OCI-LY7 (cell line): ENCODE results near the gene GCFC2. TPM values are rescaled to one million over a fixed set of nuclear protein-coding genes. Genes with fewer than 3 reads are reported as not detected.

ENCODE experiments used
- BruUV-seq: library from RNA; stranded (reverse); fragments of 400-500 nt; replicated peaks from 2 replicates; lab custom pipeline; 2021; lab: Mats Ljungman, UMichigan
- CTCF ChIA-PET: fragments of 300-600 bp; sonication (Branson Sonifier 250); formaldehyde crosslinking; loops from one replicate; lab custom pipeline; 2022; ENCODE audit warnings: antibody characterized with exemption; ENCODE audit not compliant: unreplicated experiment; lab: Charles Lee
- POLR2A ChIA-PET: fragments of 300-600 bp; sonication (Branson Sonifier 250); formaldehyde crosslinking; loops from one replicate; lab custom pipeline; 2022; ENCODE audit warnings: antibody characterized with exemption; lab: Charles Lee
- DNase-seq: peaks from one replicate; pipeline ENCODE4 v3.0.0-alpha.2; 2015; ENCODE audit warnings: low spot score
- H2AFZ ChIP-seq: fragments of 200-600 bp; sonication (generic), shearing (Covaris generic); 2 replicates; pipeline ENCODE4 v1.6.1; 2014; ENCODE audit warnings: mild to moderate bottlenecking, antibody characterized with exemption, low read length, moderate library complexity
- H3K27ac ChIP-seq: fragments of 200-600 bp; sonication (generic); 2 replicates; pipeline ENCODE4 v1.5.1; 2014; ENCODE audit warnings: mixed run types, low read depth, mild to moderate bottlenecking, moderate library complexity, low read length, inconsistent platforms; ENCODE audit not compliant: poor library complexity, severe bottlenecking
- H3K36me3 ChIP-seq: fragments of 200-600 bp; sonication (generic); 2 replicates; pipeline ENCODE4 v1.6.1; 2014; ENCODE audit warnings: mild to moderate bottlenecking, antibody characterized with exemption, low read length, moderate library complexity, mixed read lengths; ENCODE audit not compliant: insufficient read depth
- H3K4me1 ChIP-seq: fragments of 200-600 bp; sonication (generic); 2 replicates; pipeline ENCODE4 v1.5.1; 2014; ENCODE audit warnings: mild to moderate bottlenecking, low read length; ENCODE audit not compliant: insufficient read depth, poor library complexity, severe bottlenecking
- H3K4me2 ChIP-seq: fragments of 200-600 bp; sonication (generic); 2 replicates; pipeline ENCODE4 v1.6.1; 2014; ENCODE audit warnings: mild to moderate bottlenecking, low read length
- H3K4me3 ChIP-seq: fragments of 200-600 bp; sonication (generic); 2 replicates; pipeline ENCODE4 v1.5.1; 2014; ENCODE audit warnings: mild to moderate bottlenecking, low read depth, low read length; ENCODE audit not compliant: poor library complexity, severe bottlenecking
- H3K79me2 ChIP-seq: fragments of 200-600 bp; sonication (generic); 2 replicates; pipeline ENCODE4 v1.6.1; 2016; ENCODE audit warnings: low read depth, mild to moderate bottlenecking, low read length, moderate library complexity, mixed read lengths; ENCODE audit not compliant: insufficient read depth
- H3K9me2 ChIP-seq: fragments of 200-600 bp; sonication (generic); 2 replicates; pipeline ENCODE4 v1.6.1; 2016; ENCODE audit warnings: mild to moderate bottlenecking, low read length, mixed read lengths; ENCODE audit not compliant: insufficient read depth
- H3K9me3 ChIP-seq: fragments of 200-600 bp; sonication (generic); 2 replicates; pipeline ENCODE4 v1.6.1; 2014; ENCODE audit warnings: mild to moderate bottlenecking, mixed run types, low read length, mixed read lengths
- H4K20me1 ChIP-seq: fragments of 200-600 bp; sonication (generic); 2 replicates; pipeline ENCODE4 v1.6.1; 2014; ENCODE audit warnings: mild to moderate bottlenecking, antibody characterized with exemption, low read length, moderate library complexity, mixed read lengths; ENCODE audit not compliant: insufficient read depth
- CTCF ChIP-seq: fragments of 200-600 bp; sonication (generic); conservative IDR thresholded peaks from 2 replicates; pipeline ENCODE4 v1.5.1; 2014; ENCODE audit warnings: mild to moderate bottlenecking, antibody characterized with exemption, low read length, moderate library complexity, mixed read lengths
- EZH2phosphoT487 ChIP-seq: fragments of 200-600 bp; sonication (generic); IDR thresholded peaks from 2 replicates; pipeline ENCODE4 v1.6.1; 2018; ENCODE audit warnings: low read depth, borderline replicate concordance, mild to moderate bottlenecking, mixed run types, antibody characterized with exemption, low read length, moderate library complexity, mixed read lengths
- intact Hi-C: fragments of 100-400 bp; cut with micrococcal nuclease; formaldehyde crosslinking; loops from one replicate; pipeline ENCODE4 v1.10.0; 2022; ENCODE audit not compliant: unreplicated experiment
- total RNA-seq, 2 experiments: library from RNA; depleted of rRNA in 1 of 2; stranded (reverse); fragments of >200 nt in 1 of 2; shearing (Covaris generic) in 1 of 2; gene quantifications; 2 replicates each; pipeline ENCODE4 v1.2.3, GENCODE V29; 2014 to 2022

GCFC2 gene
- total RNA-seq, 2 experiments from 2014 or later, result 19.3 to 21.8 TPM

GRCh38 chr2:75751824-75752468 is 41.2 kb upstream of the GCFC2 start:
- no peak overlapping the region for H2AFZ ChIP-seq
- no peaks in the 10 kb centered on the region for H3K36me3 ChIP-seq
- intact Hi-C loops, result no loop called here
- H3K4me2 ChIP-seq, result no peak overlapping the region
- no TSS peak for BruUV-seq
- H3K9me2 ChIP-seq, result no peaks in the 10 kb centered on the region
- H3K4me1 ChIP-seq, result no peaks in the 10 kb centered on the region
- H3K27ac ChIP-seq, result no peak overlapping the region
- H4K20me1 ChIP-seq, result no peaks in the 10 kb centered on the region
- TF ChIP-seq EZH2phosphoT487 (no peak), CTCF (no peak)
- H3K79me2 ChIP-seq, result no peaks in the 10 kb centered on the region
- no peaks in the 10 kb centered on the region for H3K9me3 ChIP-seq
- POLR2A ChIA-PET, result interaction anchor here (0.5 kb wide), 1 partner anchor 186 kb away, joined by 3 read pairs; no protein-coding TSS in a partner anchor
- no peak overlapping the region for H3K4me3 ChIP-seq
- CTCF ChIA-PET, result no interaction called here
- no peak for DNase-seq

- TF ChIP-seq EZH2phosphoT487 (no peak), CTCF (no peak)
- Histone ChIP-seq H3K4me2 (no peak overlapping the region), H3K4me1 (no peaks in the 10 kb centered on the region), H3K4me3 (no peak overlapping the region), H3K9me3 (no peaks in the 10 kb centered on the region), H3K36me3 (no peaks in the 10 kb centered on the region), H3K79me2 (no peaks in the 10 kb centered on the region), H4K20me1 (no peaks in the 10 kb centered on the region), H3K27ac (no peak overlapping the region), H2AFZ (no peak overlapping the region), H3K9me2 (no peaks in the 10 kb centered on the region)
- ChIA-PET CTCF (no interaction called here), POLR2A (no interaction called here)
- no TSS peak for BruUV-seq
- intact Hi-C loops, result no loop called here
- DNase-seq, result no peak
Measured at GRCh38 chr2:75751360-75751759, 40.6 kb upstream of the GCFC2 start.

GRCh38 chr2:75737961-75738360 is 27.2 kb upstream of the GCFC2 start:
- intact Hi-C loops, result no loop called here
- no TSS peak for BruUV-seq
- no peak overlapping the region for H2AFZ ChIP-seq
- TF ChIP-seq EZH2phosphoT487, result no peak
- no peak for TF ChIP-seq CTCF
- H3K4me3 ChIP-seq, result no peak overlapping the region
- no peaks in the 10 kb centered on the region for H3K36me3 ChIP-seq
- no peaks in the 10 kb centered on the region for H3K9me2 ChIP-seq
- ChIA-PET CTCF (no interaction called here), POLR2A (no interaction called here)
- H3K79me2 ChIP-seq, result no peaks in the 10 kb centered on the region
- H3K9me3 ChIP-seq, result no peaks in the 10 kb centered on the region
- H3K27ac ChIP-seq, result no peak overlapping the region
- no peaks in the 10 kb centered on the region for H4K20me1 ChIP-seq
- no peaks in the 10 kb centered on the region for H3K4me1 ChIP-seq
- H3K4me2 ChIP-seq, result no peak overlapping the region
- DNase-seq, result no peak
